Nephron progenitor cell (in vitro differentiated cells): ENCODE results near the gene MEF2D.

ENCODE experiments used
- DNase-seq: peaks from one replicate; pipeline ENCODE4 v3.0.0; 2021
- H3K27ac Mint-ChIP-seq: 2 replicates; pipeline ENCODE4 v1.8.0; 2021; ENCODE audit warnings: mild to moderate bottlenecking, moderate library complexity, mixed read lengths
- H3K27me3 Mint-ChIP-seq: 2 replicates; pipeline ENCODE4 v1.8.0; 2021; ENCODE audit warnings: mild to moderate bottlenecking, low read depth, mixed read lengths; ENCODE audit not compliant: poor library complexity
- H3K36me3 Mint-ChIP-seq: 2 replicates; pipeline ENCODE4 v1.8.0; 2021; ENCODE audit warnings: low read depth, mixed read lengths
- H3K4me1 Mint-ChIP-seq: 2 replicates; pipeline ENCODE4 v1.8.0; 2021; ENCODE audit warnings: mixed read lengths
- H3K4me3 Mint-ChIP-seq: 2 replicates; pipeline ENCODE4 v1.8.0; 2021; ENCODE audit warnings: mild to moderate bottlenecking, moderate library complexity, mixed read lengths
- H3K9me3 Mint-ChIP-seq: 2 replicates; pipeline ENCODE4 v1.8.0; 2021; ENCODE audit warnings: mild to moderate bottlenecking, moderate library complexity, mixed read lengths
- TF ChIP-seq, protein P1 (sequence below): fragments of 200-600 bp; sonication (generic); IDR thresholded peaks from 2 replicates; pipeline ENCODE4 v1.5.0; 2021; ENCODE audit warnings: antibody characterized with exemption

Gene MEF2D

GRCh38 chr1:156414461-156415064 lies 86.0 kb downstream of the MEF2D start:
- peak; percentile 93 for DNase-seq
- Mint-ChIP-seq H3K4me3 (no peak overlapping the region), H3K36me3 (no peaks in the 10 kb centered on the region), H3K4me1 (no peaks in the 10 kb centered on the region), H3K27ac (no peak overlapping the region), H3K27me3 (peaks cover 98% of the 10 kb centered on the region), H3K9me3 (no peaks in the 10 kb centered on the region)
- TF ChIP-seq, protein P1, sequence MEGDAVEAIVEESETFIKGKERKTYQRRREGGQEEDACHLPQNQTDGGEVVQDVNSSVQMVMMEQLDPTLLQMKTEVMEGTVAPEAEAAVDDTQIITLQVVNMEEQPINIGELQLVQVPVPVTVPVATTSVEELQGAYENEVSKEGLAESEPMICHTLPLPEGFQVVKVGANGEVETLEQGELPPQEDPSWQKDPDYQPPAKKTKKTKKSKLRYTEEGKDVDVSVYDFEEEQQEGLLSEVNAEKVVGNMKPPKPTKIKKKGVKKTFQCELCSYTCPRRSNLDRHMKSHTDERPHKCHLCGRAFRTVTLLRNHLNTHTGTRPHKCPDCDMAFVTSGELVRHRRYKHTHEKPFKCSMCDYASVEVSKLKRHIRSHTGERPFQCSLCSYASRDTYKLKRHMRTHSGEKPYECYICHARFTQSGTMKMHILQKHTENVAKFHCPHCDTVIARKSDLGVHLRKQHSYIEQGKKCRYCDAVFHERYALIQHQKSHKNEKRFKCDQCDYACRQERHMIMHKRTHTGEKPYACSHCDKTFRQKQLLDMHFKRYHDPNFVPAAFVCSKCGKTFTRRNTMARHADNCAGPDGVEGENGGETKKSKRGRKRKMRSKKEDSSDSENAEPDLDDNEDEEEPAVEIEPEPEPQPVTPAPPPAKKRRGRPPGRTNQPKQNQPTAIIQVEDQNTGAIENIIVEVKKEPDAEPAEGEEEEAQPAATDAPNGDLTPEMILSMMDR = no peak
